ENCODE results near the gene SMC6. TPM values are rescaled to one million over a fixed set of nuclear protein-coding genes. Genes with fewer than 3 reads are reported as not detected.

Gene SMC6
- total RNA-seq, 2 donors from 2014 or later: 10.4 to 13.4 TPM

DNA sequence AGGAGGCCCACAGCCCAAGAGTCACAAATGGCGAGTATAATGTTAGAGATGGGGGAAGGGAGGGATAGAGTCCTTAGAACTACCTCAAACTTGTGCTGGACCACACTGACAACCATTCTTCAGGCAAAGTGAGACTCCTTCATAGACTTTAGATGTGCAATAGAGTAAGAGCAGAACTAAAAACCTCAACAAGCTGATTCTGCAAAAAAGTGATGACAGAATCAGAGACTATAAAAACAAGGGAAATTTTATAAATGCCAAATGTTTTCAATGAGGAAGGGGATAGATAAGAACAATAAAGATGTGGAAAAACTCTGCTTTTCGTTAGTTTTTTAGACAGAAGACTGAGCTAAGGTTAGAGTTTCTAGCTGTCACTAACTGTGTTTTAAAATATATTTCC is 17.7 kb downstream of the SMC6 start:
- ATAC-seq (ENCODE audit: insufficient number of reproducible peaks, low FRiP score, low read depth) (no peak), DNase-seq (ENCODE audit: low spot score) (no peak)
- peaks cover 29% of the 10 kb centered on the region for H3K36me3 ChIP-seq
- no peak overlapping the region for H3K4me3 ChIP-seq
- no peaks in the 10 kb centered on the region for H3K27me3 ChIP-seq (replicated peaks; ENCODE audit: insufficient read depth)
- no peaks in the 10 kb centered on the region for H3K4me1 ChIP-seq (ENCODE audit: control insufficient read depth in 1 of 2, low read depth in 2 of 2)
- H3K27ac ChIP-seq: no peak overlapping the region
- TF ChIP-seq, protein P1, sequence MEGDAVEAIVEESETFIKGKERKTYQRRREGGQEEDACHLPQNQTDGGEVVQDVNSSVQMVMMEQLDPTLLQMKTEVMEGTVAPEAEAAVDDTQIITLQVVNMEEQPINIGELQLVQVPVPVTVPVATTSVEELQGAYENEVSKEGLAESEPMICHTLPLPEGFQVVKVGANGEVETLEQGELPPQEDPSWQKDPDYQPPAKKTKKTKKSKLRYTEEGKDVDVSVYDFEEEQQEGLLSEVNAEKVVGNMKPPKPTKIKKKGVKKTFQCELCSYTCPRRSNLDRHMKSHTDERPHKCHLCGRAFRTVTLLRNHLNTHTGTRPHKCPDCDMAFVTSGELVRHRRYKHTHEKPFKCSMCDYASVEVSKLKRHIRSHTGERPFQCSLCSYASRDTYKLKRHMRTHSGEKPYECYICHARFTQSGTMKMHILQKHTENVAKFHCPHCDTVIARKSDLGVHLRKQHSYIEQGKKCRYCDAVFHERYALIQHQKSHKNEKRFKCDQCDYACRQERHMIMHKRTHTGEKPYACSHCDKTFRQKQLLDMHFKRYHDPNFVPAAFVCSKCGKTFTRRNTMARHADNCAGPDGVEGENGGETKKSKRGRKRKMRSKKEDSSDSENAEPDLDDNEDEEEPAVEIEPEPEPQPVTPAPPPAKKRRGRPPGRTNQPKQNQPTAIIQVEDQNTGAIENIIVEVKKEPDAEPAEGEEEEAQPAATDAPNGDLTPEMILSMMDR (IDR thresholded peaks at IDR 0.05): no peak
- H3K9me3 ChIP-seq: no peaks in the 10 kb centered on the region

DNA sequence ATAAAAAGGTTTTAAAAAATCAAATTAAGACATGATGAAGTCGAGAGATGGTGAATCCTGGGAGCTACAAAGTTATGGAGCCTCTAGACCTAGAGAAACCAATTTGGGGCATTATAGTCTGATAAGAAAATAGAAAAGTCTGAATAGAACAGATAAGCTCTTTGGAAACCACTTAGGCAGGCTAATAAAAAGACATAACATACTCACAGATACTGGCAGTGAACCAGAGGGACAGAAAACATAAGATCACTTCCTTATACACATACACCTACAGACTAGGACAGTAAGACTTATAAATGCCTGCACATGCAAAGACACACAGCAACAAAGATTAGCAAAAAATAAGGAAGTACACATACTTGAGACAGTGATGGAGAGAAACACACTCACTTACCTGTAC is 20.0 kb downstream of the SMC6 start:
- H3K27me3 ChIP-seq (replicated peaks; ENCODE audit: insufficient read depth): no peaks in the 10 kb centered on the region

DNA sequence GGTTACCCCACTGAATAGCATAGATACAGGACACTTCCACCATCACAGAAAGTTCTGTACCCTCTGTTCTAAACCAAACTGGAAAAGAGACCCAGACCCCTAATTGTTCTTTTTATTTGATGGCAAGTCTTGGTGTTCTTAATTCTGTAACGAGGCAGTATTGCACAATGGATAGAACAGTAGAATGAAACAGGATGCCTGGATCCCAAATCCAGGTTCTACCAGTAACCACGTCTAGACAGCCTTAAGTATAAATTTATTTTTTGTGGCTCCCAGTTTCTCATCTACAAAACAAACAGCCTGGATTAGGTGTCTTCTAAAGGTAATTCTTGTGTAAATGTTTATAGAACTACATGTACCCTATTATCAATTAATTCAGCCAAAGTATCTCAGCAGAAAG is 23.7 kb downstream of the SMC6 start:
- Histone ChIP-seq H3K36me3 (peaks cover 12% of the 10 kb centered on the region), H3K27ac (no peak overlapping the region), H3K4me3 (no peak overlapping the region), H3K27me3 (replicated peaks; ENCODE audit: insufficient read depth) (no peaks in the 10 kb centered on the region), H3K9me3 (no peaks in the 10 kb centered on the region), H3K4me1 (ENCODE audit: control insufficient read depth in 1 of 2, low read depth in 2 of 2) (no peaks in the 10 kb centered on the region)
- ATAC-seq (ENCODE audit: insufficient number of reproducible peaks, low FRiP score, low read depth) (no peak), DNase-seq (ENCODE audit: low spot score) (no peak)
- TF ChIP-seq, protein P1 (IDR thresholded peaks at IDR 0.05): no peak

More for the DNA sequence above, 20.0 kb downstream of the SMC6 start:
- Histone ChIP-seq H3K27ac (no peak overlapping the region), H3K9me3 (no peaks in the 10 kb centered on the region), H3K4me3 (no peak overlapping the region), H3K4me1 (ENCODE audit: control insufficient read depth in 1 of 2, low read depth in 2 of 2) (no peaks in the 10 kb centered on the region), H3K36me3 (peaks cover 31% of the 10 kb centered on the region)
- TF ChIP-seq, protein P1 (IDR thresholded peaks at IDR 0.05): no peak
- no peak for DNase-seq (ENCODE audit: low spot score)
- no peak for ATAC-seq (ENCODE audit: insufficient number of reproducible peaks, low FRiP score, low read depth)

DNA sequence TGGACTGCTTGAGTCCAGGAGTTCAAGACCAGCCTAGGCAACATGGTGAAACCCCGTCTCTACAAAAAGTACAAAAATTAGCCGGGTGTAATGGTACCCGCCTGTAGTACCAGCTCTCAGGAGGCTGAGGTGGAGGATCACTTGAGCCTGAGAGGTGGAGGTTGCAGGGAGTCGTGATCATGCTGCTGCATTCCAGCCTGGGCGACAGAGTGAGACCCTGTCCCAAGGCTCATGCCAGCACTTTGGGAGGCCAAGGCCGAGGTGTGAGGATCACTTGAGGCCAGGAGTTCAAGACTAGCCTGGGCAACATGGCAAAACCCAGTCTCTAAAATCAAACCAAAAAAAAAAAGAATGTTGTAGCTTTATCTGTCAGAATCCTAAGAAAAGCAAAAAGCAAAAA is 25.4 kb downstream of the SMC6 start:
- no peak for ATAC-seq (ENCODE audit: insufficient number of reproducible peaks, low FRiP score, low read depth)
- H3K4me1 ChIP-seq (ENCODE audit: control insufficient read depth in 1 of 2, low read depth in 2 of 2): no peaks in the 10 kb centered on the region
- TF ChIP-seq, protein P1 (IDR thresholded peaks at IDR 0.05): no peak
- no peaks in the 10 kb centered on the region for H3K9me3 ChIP-seq
- peaks cover 9% of the 10 kb centered on the region for H3K36me3 ChIP-seq
- DNase-seq (ENCODE audit: low spot score): no peak
- no peaks in the 10 kb centered on the region for H3K27me3 ChIP-seq (replicated peaks; ENCODE audit: insufficient read depth)
- no peak overlapping the region for H3K27ac ChIP-seq
- no peak overlapping the region for H3K4me3 ChIP-seq

DNA sequence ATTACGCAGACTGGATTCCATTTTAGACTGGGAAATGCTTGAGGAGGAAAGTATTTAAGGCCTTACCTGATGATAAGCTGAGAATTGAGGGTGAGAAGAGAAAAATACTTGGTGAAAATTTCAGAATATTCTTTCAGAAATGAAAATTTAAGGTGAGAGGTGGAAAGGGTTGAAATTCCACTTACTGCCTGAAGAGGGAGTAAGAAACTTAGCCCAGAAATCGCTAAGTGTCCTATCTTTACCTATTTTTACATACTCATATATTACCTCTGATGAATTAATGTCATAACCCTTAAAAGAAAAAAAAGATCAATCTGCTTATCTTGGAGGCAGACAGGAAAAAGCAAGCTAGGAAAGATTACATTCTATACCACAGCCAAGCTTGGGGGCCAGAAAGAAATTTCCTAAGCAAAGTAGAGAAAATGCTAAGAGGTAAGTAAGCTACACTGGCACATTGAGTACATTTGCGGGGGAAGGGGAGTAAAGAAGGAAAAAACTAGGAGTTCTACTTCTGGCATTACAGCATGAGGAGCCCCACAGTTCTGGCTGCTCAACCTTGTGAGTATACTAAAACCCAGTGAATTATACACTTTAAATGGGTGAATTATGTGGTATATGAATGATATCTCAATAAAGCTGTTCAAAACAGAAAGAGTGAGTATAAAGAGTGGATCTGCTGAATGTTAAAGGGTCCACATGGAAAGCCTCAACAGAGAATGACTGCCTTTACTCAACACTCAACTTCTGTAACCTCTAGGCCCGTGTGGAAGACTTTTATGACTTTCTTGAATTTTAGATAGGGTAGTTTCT is 33.8 kb downstream of the SMC6 start:
- Histone ChIP-seq H3K9me3 (no peaks in the 10 kb centered on the region), H3K27ac (no peak overlapping the region), H3K27me3 (replicated peaks; ENCODE audit: insufficient read depth) (no peaks in the 10 kb centered on the region), H3K4me1 (ENCODE audit: control insufficient read depth in 1 of 2, low read depth in 2 of 2) (no peaks in the 10 kb centered on the region), H3K4me3 (no peak overlapping the region), H3K36me3 (peaks cover 1% of the 10 kb centered on the region)
- TF ChIP-seq, protein P1 (IDR thresholded peaks at IDR 0.05): peak; percentile 75
- DNase-seq (ENCODE audit: low spot score) (no peak), ATAC-seq (ENCODE audit: insufficient number of reproducible peaks, low FRiP score, low read depth) (no peak)
